Femur (tissue), 1 donor: ENCODE data around the gene CDC42SE2.
A peak's percentile ranks its signal among the peaks of the same experiment; 100 is the strongest.
"Not testable (repeated sequence)": the region's sequence is repeated elsewhere in the genome, so short reads cannot be mapped to it uniquely, and the experiment has no call there.

Source experiments
- DNase-seq: peaks from one replicate; pipeline ENCODE4 v3.0.0-alpha.2; 2017

The CDC42SE2 gene

GRCh38 chr5:131373265-131373664 lies 109.4 kb downstream of the CDC42SE2 start:
- DNase-seq = no peak

DNA sequence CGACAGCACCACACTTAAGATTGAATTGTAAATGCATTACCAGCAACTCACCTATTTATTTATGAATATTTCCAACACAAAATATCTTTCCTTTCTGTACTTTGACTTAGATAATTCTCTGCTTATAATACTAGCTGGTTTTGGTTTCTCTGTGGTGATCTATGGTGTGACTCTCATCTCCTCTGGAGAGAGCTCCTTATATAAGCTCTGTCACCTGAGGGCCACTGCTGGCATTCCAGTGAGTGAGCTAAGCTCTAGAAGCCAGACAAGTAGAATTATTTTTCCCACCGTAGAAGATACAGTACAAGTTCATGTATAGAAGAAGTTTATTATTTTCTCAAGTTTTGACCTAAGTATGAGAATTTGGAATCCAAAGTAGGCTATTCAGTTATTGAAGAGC lies 111.5 kb downstream of the CDC42SE2 start:
- no peak for DNase-seq

GRCh38 chr5:131377346-131377745 lies 113.5 kb downstream of the CDC42SE2 start:
- DNase-seq = no peak

DNA sequence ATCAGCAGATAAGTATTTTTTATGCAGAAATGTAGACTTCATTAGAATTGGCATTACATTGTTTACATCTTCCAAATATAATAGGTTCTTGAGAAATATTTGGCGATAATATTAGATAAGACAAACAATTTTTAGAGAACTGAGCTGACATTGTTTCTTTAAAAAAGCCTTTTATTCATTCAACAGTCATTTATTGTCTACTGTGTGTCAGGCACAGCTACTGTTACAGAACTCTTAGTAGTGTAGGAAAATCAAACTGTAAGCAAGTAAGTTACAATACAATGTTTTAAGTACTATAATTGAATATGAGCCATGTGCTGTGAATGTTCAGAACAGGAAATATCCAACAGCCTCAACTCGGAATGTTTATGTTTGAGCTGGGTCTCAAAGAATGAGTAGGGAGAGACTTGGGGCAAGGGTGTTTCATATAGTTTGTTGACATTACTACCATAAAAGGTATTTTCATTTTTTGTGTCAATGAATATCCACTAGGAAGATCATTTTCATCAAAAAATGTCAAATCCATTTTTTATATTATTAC lies 114.0 kb downstream of the CDC42SE2 start:
- no peak for DNase-seq

DNA sequence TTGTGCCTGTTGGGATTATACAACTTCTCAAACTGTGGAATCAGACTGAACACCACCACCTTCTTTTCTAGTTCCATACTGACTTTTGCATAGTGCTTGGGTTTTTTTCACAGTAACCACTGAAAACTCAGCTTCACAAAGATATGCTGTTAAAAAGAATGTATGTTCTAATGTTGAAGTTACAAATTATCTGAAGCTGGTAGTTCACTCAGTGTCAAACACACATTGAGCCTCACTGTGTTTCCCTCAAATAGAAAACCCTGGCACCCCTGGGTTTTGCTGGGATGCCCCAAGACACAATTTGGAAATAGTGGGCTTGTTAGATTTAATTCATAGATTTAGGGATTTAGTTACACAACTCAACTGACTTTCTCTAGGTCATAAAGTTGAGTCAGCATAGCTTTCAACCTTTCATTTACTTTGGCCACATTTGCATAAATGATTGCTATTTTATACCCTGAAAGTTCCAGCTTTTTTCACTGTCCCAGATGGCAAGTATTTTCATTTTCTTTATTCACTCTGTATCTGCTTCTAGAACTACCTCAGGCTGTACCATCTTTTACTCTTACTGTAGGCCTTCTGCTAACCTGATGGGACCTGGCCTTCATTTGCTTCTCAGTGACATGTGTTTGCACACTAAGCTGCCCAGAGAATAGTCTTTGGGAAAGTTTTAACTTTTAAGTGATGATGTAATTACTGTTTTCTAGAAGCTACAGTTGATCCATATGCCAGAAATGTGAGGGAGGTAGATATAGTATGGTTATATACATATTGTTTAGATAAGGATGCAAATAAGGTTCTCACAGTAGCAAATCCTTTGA lies 115.1 kb downstream of the CDC42SE2 start:
- no peak for DNase-seq

DNA sequence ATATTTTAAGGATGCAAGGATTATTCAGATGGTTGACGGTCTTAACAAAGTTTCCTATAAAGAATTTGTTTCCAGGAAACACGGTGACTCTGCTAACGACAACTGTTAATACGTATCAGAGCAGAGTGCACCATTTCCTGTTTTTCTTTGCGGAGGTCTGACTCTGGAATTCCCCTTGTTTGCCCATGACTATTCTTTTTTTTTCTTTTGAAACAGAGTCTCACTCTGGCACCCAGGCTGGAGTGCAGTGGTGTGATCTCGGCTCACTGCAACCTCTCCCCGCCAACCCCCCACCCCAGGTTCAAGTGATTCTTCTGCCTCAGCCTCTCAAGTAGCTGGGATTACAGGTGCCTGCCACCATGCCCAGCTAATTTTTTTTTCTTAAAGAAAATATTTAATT lies 115.9 kb downstream of the CDC42SE2 start:
- DNase-seq = no peak

GRCh38 chr5:131380238-131380637 lies 116.4 kb downstream of the CDC42SE2 start:
- DNase-seq = not testable (repeated sequence)

- no peak for DNase-seq
Measured at GRCh38 chr5:131381021-131381420, 117.2 kb downstream of the CDC42SE2 start.

DNA sequence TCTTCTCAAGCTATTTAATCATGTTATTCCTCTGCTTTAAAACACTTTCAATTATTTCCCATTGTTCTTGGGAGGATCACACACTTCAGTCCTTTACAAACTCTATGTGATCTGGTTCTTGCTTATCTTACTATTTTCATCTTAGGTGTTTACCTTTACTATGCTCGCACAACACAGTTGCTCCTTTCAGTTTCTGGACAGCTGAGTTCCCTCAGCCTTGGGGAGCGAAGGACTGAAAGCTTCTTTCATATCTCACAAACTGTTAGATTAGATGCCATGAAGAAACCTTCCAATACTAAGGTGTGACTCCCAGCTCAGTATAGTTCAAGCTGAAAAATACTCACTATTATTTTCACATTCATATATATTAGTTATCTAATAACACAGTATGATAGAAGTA lies 117.9 kb downstream of the CDC42SE2 start:
- DNase-seq = no peak

DNA sequence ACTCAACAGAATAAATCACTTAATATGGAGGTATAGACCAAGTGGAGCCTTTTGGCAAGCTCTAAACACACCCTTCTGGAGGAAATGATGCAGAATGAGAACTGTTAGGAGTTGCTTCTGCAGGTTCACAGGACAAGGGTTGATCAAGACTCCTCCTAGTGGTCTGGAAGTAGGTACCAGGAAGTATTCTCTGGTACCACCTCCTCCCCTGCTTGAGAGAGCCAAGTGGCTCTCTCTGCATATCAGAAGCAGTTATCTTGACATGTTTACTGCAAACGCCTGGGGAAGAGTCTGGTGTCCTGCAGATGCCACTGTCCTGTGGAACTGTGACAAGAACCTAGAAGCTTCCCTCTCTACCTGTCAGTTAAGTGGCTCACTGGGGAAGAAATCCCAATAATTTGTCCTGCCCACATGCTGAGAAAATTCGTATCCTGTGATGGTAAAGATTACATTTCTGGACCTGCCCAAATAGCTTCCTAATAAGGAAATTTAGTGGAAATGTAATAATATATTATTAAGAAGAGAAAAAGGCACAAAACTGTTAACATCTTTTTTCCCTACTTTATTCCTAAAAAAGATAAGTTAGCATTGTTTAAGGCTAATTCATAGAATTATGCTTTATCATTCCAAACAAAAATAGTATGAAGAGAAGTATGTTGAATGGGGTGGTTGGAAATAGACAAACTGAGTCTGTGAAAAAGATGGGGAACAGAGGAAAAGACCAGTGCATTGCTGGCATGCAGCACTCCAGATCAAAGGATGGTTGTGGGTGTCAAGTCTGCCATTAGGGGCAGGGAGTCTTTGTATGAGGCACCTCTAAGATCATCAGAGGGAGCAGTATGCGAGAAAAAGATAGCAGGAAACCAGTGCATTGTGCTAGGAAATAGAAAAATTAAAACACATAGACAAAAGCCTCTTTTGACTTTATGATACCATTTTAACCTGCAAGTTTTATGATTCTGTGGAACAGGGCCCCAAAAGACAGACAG lies 118.8 kb downstream of the CDC42SE2 start:
- no peak for DNase-seq

DNA sequence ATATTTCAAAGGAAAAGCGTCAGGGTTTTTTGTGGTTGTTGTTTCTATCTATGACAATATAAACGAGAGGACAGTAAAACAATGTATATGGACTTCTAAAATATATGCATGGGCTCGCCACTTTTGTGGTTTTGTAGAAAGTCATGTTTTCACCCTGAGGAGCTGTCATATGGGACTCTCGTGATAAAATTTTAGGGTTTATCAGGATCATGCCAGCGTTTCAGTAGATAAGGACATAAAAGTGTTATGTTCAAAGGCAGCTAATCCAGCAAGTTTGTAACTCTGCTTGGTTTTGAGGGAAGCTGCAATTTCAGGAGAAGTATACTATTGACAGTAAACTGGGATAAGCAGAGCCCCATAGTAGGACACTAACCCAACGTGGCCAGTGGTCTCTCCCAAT lies 120.3 kb downstream of the CDC42SE2 start:
- DNase-seq = no peak

GRCh38 chr5:131384616-131385214 lies 120.9 kb downstream of the CDC42SE2 start:
- DNase-seq = no peak

DNA sequence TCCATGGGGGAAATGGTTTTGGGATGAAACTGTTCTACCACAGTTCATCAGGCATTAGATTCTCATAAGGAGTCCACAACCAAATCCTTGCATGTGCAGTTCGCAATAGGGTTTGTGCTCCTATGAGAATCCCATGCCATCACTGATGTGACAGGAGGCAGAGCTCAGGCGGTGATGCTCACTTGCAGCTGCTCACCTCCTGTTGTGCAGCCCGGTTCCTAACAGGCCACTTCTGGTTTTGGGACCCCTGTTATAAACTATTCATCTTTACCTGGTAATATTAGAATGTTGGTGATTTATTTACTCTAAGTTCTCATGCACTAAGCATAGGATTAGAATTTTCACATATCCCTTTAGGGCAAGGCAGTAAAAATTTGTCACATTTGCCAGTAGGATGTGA lies 122.3 kb downstream of the CDC42SE2 start:
- no peak for DNase-seq

DNA sequence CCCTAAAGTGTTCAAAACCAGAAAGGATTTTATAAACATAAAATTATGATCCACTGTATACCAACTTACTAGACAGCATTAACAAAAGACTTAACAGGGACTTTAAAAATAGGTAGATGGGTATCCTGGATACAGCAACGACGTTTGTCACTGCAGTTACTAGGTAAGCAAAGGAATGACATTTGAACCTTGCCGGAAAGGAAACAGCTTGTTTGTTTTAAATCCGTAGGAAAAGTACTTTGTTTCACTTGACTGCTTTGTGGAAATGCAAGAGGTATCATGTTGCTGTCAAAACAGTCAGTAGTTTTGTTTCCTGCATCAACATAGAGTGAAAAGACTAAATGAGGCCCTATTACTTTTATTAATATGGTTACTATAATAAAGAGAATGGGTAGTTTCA lies 122.9 kb downstream of the CDC42SE2 start:
- no peak for DNase-seq

GRCh38 chr5:131387255-131387654 lies 123.4 kb downstream of the CDC42SE2 start:
- DNase-seq = no peak

- no peak for DNase-seq
Measured at GRCh38 chr5:131389096-131389868, 125.4 kb downstream of the CDC42SE2 start.

- no peak for DNase-seq
Measured at GRCh38 chr5:131389869-131390265, 126.0 kb downstream of the CDC42SE2 start.

DNA sequence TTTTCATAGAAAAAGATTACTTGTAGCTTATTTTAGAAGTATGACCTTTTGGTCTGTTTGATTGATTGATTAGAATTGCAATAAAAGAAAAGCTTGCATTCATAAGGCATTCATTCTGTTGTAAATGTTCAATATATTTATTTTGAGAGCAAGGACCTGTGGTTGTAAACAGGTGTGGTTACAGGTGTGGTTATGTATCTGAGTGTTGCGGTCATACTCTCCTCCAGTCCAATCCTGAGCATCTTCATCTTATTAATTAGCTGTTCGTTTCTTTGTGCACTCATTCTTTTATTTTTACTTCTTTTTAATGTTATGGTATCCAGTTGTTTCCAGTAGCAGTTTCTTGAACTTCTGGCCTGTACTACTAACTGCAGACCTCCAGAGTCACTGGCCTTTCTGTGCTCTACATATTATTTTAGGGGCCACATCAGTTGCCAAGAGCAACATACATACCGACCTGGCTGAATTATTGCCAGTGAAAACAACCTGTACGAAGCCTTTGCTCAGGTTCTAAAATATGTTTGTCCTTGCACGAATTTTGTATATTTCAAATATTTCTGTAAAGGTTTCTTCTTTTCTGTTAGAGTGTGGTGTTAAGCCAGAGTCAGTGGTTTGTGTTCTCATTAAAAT lies 128.7 kb downstream of the CDC42SE2 start:
- DNase-seq = no peak

DNA sequence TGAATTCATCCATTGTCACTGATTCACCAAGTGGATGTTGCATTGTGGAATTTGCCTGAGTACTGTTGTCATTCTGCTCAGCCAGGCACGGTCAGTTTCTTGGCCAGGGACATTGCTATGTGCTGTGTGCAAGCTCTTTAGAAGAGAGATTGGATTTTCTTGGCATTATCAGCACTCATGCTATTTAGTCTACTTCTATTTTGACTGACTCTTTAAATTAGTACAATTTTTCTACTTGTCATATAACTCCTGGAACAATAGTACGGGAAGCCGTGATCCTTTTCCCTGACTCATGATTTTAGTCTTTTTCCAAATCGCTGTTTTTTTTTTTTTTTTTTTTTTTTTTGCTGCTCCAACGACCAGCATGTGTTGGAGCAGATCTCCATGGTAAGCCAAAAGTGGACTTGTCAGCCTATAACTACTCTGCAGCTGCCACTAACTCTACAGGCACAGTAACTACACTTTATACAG lies 129.7 kb downstream of the CDC42SE2 start:
- no peak for DNase-seq

DNA sequence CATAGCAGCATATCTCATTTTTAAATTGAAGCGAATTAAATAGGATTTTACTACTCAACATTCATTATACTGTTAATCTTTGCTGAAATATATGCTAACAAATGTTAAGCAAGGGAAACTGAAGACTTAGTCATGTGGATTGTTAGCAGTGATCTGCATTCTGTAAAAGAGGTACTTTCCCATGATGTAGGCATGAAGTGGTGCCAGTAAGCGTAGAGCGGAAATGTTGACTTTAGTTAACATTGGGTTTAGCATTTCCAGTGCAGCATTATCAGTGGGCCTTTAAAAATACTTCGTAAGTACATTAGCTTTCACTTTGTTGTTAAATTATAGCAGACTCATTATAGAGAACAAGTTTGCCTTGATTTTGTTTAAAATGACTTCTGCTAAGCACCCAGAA lies 130.3 kb downstream of the CDC42SE2 start:
- DNase-seq = peak; percentile 31

DNA sequence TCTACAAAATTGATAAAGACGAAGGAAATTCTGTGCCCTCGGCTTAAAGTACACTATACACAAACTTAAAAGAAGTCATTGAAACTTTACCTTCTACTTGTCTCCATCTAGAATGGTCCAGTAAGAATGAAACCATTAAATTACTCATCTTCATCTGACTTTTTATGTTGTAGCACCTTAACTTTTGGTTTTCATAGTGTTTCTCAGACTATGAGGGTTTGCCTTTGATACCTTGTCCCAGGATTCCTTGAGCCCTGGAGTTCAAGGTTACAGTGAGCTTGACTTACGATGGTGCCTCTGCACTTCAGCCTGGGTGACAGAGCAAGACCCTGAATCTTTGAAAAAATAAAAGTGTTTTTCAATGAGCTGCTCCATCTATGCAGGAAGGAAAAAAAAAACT lies 132.2 kb downstream of the CDC42SE2 start:
- no peak for DNase-seq
